Measurements from ENCODE around the gene SLC9C2. TPM values are rescaled to one million over a fixed set of nuclear protein-coding genes. Genes with fewer than 3 reads are reported as not detected.

Gene SLC9C2
- polyA plus RNA-seq, 1 of the 3 experiments (the other 2 are of a cell fraction): not detected

DNA sequence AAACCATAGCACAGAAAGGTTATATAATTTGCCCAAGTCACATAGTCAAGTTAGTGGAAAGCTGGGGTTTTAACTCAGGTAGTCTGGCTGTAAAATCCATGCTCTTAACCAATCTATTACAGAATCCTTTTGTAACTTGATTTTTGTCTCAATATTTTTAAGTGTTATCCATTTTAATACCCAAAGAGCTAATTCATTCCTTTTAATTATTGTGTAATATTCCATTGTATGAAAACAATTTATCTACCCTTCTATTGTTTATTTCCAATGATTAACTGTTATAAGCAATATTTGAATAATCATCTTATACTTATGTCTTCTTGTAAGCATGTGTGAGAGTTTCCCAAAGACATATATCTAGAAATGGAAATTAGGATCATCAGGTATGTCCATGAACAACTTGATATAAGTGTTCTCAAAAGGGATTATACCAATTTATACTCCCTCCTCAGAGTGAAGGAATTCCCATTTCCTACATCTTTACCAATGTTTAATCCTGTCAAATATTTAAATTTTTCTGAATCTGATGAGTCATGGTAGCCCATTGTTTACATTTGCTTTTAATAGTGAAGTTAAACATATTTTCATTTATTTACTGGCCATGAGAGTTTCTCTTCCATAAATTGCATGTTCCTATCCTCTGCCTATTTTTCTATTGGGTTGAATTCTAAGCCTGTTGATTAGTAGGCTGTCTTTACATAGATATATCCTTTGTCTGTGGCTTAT, 46.2 kb upstream of the SLC9C2 start:
- ChIA-PET CTCF (no interaction called here), POLR2A (no interaction called here)
- Histone ChIP-seq H3K9me2 (no peaks in the 10 kb centered on the region), H2AFZ (ENCODE audit: low read depth) (no peak overlapping the region), H3K27me3 (ENCODE audit: insufficient read depth) (no peaks in the 10 kb centered on the region), H3K27ac (ENCODE audit: low read depth in 2 of 2, low read length in 1 of 2) (no peak overlapping the region), H3K79me2 (ENCODE audit: insufficient read depth) (no peaks in the 10 kb centered on the region), H4K20me1 (ENCODE audit: insufficient read depth) (no peaks in the 10 kb centered on the region), H3F3A (replicated peaks; ENCODE audit: insufficient read depth) (no peaks in the 10 kb centered on the region), H3K9ac (no peak overlapping the region), H3K4me1 (ENCODE audit: control insufficient read depth in 1 of 2, insufficient read depth in 2 of 2, low read depth in 1 of 2, low read length in 1 of 2) (no peaks in the 10 kb centered on the region), H3K36me3 (replicated peaks in 1 of 2; ENCODE audit: control insufficient read depth in 1 of 2, insufficient read depth in 2 of 2, low read length in 1 of 2) (no peaks in the 10 kb centered on the region), H3K4me3 (ENCODE audit: low read depth in 2 of 2, low read length in 1 of 2) (no peak overlapping the region), H3K4me2 (no peak overlapping the region), H3K9me3 (no peaks in the 10 kb centered on the region)
- DNase-seq: no peak
- TF ChIP-seq EP300 (IDR thresholded peaks at IDR 0.05; ENCODE audit: borderline replicate concordance in 1 of 2, low read depth in 1 of 2, low read length in 1 of 2) (no peak), FOXM1 (IDR thresholded peaks at IDR 0.05; ENCODE audit: low read depth) (no peak), GATA2 (CRISPR knock-in tag; IDR thresholded peaks at IDR 0.05) (no peak), SMC3 (IDR thresholded peaks at IDR 0.05; ENCODE audit: low read depth, low read length) (no peak), RXRA (IDR thresholded peaks at IDR 0.05; ENCODE audit: borderline replicate concordance, low read depth) (no peak), TAF1 (IDR thresholded peaks at IDR 0.05; ENCODE audit: borderline replicate concordance, low read depth, low read length) (no peak), RAD21 (IDR thresholded peaks at IDR 0.05; ENCODE audit: low read length) (no peak), JUND (IDR thresholded peaks at IDR 0.05) (no peak), MXI1 (IDR thresholded peaks at IDR 0.05; ENCODE audit: low read depth, low read length) (no peak), POLR2AphosphoS5 (IDR thresholded peaks at IDR 0.05; ENCODE audit: low read depth, low read length) (no peak), MEF2A (IDR thresholded peaks at IDR 0.05; ENCODE audit: borderline replicate concordance, low read depth) (no peak), CHD2 (IDR thresholded peaks at IDR 0.05; ENCODE audit: low read length, partially characterized antibody) (no peak), TEAD4 (IDR thresholded peaks at IDR 0.05; ENCODE audit: borderline replicate concordance, insufficient read depth) (no peak)
- TF ChIP-seq, protein P1, sequence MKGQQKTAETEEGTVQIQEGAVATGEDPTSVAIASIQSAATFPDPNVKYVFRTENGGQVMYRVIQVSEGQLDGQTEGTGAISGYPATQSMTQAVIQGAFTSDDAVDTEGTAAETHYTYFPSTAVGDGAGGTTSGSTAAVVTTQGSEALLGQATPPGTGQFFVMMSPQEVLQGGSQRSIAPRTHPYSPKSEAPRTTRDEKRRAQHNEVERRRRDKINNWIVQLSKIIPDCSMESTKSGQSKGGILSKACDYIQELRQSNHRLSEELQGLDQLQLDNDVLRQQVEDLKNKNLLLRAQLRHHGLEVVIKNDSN (IDR thresholded peaks at IDR 0.05; ENCODE audit: borderline replicate concordance, low read depth): no peak
- TF ChIP-seq, protein P2, sequence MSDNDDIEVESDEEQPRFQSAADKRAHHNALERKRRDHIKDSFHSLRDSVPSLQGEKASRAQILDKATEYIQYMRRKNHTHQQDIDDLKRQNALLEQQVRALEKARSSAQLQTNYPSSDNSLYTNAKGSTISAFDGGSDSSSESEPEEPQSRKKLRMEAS (IDR thresholded peaks at IDR 0.05; ENCODE audit: low read depth): no peak
- TF ChIP-seq, protein P3, sequence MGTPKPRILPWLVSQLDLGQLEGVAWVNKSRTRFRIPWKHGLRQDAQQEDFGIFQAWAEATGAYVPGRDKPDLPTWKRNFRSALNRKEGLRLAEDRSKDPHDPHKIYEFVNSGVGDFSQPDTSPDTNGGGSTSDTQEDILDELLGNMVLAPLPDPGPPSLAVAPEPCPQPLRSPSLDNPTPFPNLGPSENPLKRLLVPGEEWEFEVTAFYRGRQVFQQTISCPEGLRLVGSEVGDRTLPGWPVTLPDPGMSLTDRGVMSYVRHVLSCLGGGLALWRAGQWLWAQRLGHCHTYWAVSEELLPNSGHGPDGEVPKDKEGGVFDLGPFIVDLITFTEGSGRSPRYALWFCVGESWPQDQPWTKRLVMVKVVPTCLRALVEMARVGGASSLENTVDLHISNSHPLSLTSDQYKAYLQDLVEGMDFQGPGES (IDR thresholded peaks at IDR 0.05; ENCODE audit: low read depth, low read length): no peak
- TF ChIP-seq, protein P4, sequence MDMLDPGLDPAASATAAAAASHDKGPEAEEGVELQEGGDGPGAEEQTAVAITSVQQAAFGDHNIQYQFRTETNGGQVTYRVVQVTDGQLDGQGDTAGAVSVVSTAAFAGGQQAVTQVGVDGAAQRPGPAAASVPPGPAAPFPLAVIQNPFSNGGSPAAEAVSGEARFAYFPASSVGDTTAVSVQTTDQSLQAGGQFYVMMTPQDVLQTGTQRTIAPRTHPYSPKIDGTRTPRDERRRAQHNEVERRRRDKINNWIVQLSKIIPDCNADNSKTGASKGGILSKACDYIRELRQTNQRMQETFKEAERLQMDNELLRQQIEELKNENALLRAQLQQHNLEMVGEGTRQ (IDR thresholded peaks at IDR 0.05; ENCODE audit: borderline replicate concordance, low read depth, low read length): no peak
- TF ChIP-seq, protein P5, sequence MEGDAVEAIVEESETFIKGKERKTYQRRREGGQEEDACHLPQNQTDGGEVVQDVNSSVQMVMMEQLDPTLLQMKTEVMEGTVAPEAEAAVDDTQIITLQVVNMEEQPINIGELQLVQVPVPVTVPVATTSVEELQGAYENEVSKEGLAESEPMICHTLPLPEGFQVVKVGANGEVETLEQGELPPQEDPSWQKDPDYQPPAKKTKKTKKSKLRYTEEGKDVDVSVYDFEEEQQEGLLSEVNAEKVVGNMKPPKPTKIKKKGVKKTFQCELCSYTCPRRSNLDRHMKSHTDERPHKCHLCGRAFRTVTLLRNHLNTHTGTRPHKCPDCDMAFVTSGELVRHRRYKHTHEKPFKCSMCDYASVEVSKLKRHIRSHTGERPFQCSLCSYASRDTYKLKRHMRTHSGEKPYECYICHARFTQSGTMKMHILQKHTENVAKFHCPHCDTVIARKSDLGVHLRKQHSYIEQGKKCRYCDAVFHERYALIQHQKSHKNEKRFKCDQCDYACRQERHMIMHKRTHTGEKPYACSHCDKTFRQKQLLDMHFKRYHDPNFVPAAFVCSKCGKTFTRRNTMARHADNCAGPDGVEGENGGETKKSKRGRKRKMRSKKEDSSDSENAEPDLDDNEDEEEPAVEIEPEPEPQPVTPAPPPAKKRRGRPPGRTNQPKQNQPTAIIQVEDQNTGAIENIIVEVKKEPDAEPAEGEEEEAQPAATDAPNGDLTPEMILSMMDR (IDR thresholded peaks at IDR 0.05): no peak
- TF ChIP-seq, protein P6, sequence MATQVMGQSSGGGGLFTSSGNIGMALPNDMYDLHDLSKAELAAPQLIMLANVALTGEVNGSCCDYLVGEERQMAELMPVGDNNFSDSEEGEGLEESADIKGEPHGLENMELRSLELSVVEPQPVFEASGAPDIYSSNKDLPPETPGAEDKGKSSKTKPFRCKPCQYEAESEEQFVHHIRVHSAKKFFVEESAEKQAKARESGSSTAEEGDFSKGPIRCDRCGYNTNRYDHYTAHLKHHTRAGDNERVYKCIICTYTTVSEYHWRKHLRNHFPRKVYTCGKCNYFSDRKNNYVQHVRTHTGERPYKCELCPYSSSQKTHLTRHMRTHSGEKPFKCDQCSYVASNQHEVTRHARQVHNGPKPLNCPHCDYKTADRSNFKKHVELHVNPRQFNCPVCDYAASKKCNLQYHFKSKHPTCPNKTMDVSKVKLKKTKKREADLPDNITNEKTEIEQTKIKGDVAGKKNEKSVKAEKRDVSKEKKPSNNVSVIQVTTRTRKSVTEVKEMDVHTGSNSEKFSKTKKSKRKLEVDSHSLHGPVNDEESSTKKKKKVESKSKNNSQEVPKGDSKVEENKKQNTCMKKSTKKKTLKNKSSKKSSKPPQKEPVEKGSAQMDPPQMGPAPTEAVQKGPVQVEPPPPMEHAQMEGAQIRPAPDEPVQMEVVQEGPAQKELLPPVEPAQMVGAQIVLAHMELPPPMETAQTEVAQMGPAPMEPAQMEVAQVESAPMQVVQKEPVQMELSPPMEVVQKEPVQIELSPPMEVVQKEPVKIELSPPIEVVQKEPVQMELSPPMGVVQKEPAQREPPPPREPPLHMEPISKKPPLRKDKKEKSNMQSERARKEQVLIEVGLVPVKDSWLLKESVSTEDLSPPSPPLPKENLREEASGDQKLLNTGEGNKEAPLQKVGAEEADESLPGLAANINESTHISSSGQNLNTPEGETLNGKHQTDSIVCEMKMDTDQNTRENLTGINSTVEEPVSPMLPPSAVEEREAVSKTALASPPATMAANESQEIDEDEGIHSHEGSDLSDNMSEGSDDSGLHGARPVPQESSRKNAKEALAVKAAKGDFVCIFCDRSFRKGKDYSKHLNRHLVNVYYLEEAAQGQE (IDR thresholded peaks at IDR 0.05; ENCODE audit: low read depth, low read length): no peak

Measured in SK-N-SH (cell line).